GM12865 (cell line): ENCODE data around the gene SEC14L1.
"Not testable (repeated sequence)": the region's sequence is repeated elsewhere in the genome, so short reads cannot be mapped to it uniquely, and the experiment has no call there.

Source experiments
- DNase-seq: peaks from one replicate; pipeline ENCODE4 v3.0.0; 2010; ENCODE audit warnings: low read depth
- H3K4me3 ChIP-seq: 2 replicates; pipeline ENCODE4 v1.5.1; 2011; ENCODE audit warnings: mild to moderate bottlenecking, low read depth, low read length, control low read depth
- TF ChIP-seq, protein P1 (sequence below): IDR thresholded peaks from 2 replicates; pipeline ENCODE4 v1.5.1; 2011; ENCODE audit warnings: low read length, control low read depth, low read depth, inconsistent platforms; ENCODE audit not compliant: insufficient read depth; ENCODE audit errors: missing control alignments

SEC14L1 gene

GRCh38 chr17:77132411-77133086, 8.2 kb upstream of the SEC14L1 start:
- no peak for DNase-seq
- no peak overlapping the region for H3K4me3 ChIP-seq
- TF ChIP-seq, protein P1, sequence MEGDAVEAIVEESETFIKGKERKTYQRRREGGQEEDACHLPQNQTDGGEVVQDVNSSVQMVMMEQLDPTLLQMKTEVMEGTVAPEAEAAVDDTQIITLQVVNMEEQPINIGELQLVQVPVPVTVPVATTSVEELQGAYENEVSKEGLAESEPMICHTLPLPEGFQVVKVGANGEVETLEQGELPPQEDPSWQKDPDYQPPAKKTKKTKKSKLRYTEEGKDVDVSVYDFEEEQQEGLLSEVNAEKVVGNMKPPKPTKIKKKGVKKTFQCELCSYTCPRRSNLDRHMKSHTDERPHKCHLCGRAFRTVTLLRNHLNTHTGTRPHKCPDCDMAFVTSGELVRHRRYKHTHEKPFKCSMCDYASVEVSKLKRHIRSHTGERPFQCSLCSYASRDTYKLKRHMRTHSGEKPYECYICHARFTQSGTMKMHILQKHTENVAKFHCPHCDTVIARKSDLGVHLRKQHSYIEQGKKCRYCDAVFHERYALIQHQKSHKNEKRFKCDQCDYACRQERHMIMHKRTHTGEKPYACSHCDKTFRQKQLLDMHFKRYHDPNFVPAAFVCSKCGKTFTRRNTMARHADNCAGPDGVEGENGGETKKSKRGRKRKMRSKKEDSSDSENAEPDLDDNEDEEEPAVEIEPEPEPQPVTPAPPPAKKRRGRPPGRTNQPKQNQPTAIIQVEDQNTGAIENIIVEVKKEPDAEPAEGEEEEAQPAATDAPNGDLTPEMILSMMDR: no peak

- no peak for DNase-seq
These were observed 7.6 kb upstream of the SEC14L1 start for GRCh38 chr17:77133087-77133638.

GRCh38 chr17:77136420-77136767, 4.4 kb upstream of the SEC14L1 start:
- TF ChIP-seq, protein P1: no peak
- DNase-seq: no peak
- no peak overlapping the region for H3K4me3 ChIP-seq

More at GRCh38 chr17:77133087-77133638, 7.6 kb upstream of the SEC14L1 start:
- H3K4me3 ChIP-seq: no peak overlapping the region
- TF ChIP-seq, protein P1: no peak

DNA sequence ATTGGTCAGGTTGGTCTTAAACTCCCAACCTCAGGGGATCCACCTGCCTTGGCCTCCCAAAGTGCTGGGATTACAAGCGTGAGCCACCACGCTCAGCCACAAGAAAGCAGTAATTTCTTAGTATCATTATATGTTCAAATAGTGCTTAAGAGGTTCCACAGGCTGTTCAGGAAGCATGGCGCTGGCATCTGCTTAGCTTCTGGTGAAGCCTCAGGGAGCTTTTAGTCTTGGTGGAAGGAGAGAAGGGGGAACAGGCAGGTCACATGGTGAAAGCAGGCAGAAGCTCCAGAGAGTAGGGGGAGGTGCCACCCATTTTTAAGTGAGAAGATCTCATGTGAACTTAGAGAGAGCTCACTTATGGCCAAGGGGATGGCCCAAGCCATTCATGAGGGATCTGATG, 3.7 kb upstream of the SEC14L1 start:
- no peak overlapping the region for H3K4me3 ChIP-seq
- TF ChIP-seq, protein P1: no peak
- DNase-seq: no peak

GRCh38 chr17:77137886-77138285, 2.9 kb upstream of the SEC14L1 start:
- not testable (repeated sequence) for DNase-seq, H3K4me3 ChIP-seq

- TF ChIP-seq, protein P1: no peak
- peak; percentile 100 for DNase-seq
- H3K4me3 ChIP-seq: peak overlapping the region; percentile 43
These were observed 447 bp upstream of the SEC14L1 start for GRCh38 chr17:77140166-77140877.

- no peak for DNase-seq
- TF ChIP-seq, protein P1: no peak
- peak overlapping the region; percentile 80 for H3K4me3 ChIP-seq
These were observed 1.2 kb downstream of the SEC14L1 start for GRCh38 chr17:77141846-77142449.
